CD14-positive monocyte (primary cell): ENCODE data around the gene STK33. TPM values are rescaled to one million over a fixed set of nuclear protein-coding genes. Genes with fewer than 3 reads are reported as not detected.

ENCODE experiments used
- DNase-seq, 3 donors: peaks; one replicate each; pipeline ENCODE4 v3.0.0-alpha.2; 2011 to 2022
- H2AFZ ChIP-seq: 2 replicates; pipeline ENCODE4 v1.6.0; 2012; ENCODE audit warnings: mild to moderate bottlenecking, low read depth, low read length, inconsistent platforms; ENCODE audit not compliant: insufficient read depth, poor library complexity, severe bottlenecking
- H3K27ac ChIP-seq, 2 donors: 1 replicate in 1 of 2; 2 replicates in 1 of 2; pipeline ENCODE4 v1.5.1; 2012 to 2013; ENCODE audit warnings: low read length in 2 of 2, control low read depth in 1 of 2, inconsistent platforms in 1 of 2, low read depth in 1 of 2, mild to moderate bottlenecking in 1 of 2
- H3K27me3 ChIP-seq, 2 donors: one replicate each; pipeline versions ENCODE4 v1.6.0 to v1.6.1; 2011 to 2013; ENCODE audit warnings: low read length in 2 of 2; ENCODE audit not compliant: control insufficient read depth in 2 of 2, insufficient read depth in 2 of 2
- H3K36me3 ChIP-seq, 2 donors: replicated peaks in 1 of 2; 1 replicate in 1 of 2; 2 replicates in 1 of 2; pipeline versions ENCODE4 v1.5.1 to v1.6.1; 2012 to 2013; ENCODE audit warnings: low read length in 2 of 2, control low read depth in 1 of 2, inconsistent platforms in 1 of 2, mild to moderate bottlenecking in 1 of 2; ENCODE audit not compliant: insufficient read depth in 2 of 2, control insufficient read depth in 1 of 2
- H3K4me1 ChIP-seq, 2 donors: 1 replicate in 1 of 2; 2 replicates in 1 of 2; pipeline versions ENCODE4 v1.5.1 to v1.6.1; 2012 to 2013; ENCODE audit warnings: low read length in 2 of 2, control low read depth in 1 of 2, inconsistent platforms in 1 of 2, mild to moderate bottlenecking in 1 of 2, moderate library complexity in 1 of 2; ENCODE audit not compliant: insufficient read depth in 2 of 2, control insufficient read depth in 1 of 2
- H3K4me2 ChIP-seq: replicated peaks from 2 replicates; pipeline ENCODE3; 2012; ENCODE audit warnings: low read length, moderate library complexity, mild to moderate bottlenecking; ENCODE audit not compliant: poor library complexity, severe bottlenecking; ENCODE audit errors: extremely low read depth
- H3K4me3 ChIP-seq, 3 experiments: fragments of 200-600 bp in 1 of 3; sonication (generic) in 1 of 3; replicated peaks in 1 of 3; 1 replicate in 2 of 3; 2 replicates in 1 of 3; pipeline ENCODE4 v1.5.1; 2011 to 2013; ENCODE audit warnings: low read length in 3 of 3, mild to moderate bottlenecking in 3 of 3, control low read depth in 2 of 3, low read depth in 2 of 3, inconsistent platforms in 1 of 3, moderate library complexity in 1 of 3
- H3K79me2 ChIP-seq: 2 replicates; pipeline ENCODE4 v1.6.0; 2012; ENCODE audit warnings: mild to moderate bottlenecking, control low read depth, inconsistent platforms, low read length, moderate library complexity; ENCODE audit not compliant: insufficient read depth
- H3K9ac ChIP-seq: 2 replicates; pipeline ENCODE4 v1.6.0; 2017; ENCODE audit warnings: low read length, mild to moderate bottlenecking; ENCODE audit not compliant: insufficient read depth, poor library complexity, severe bottlenecking
- H3K9me3 ChIP-seq, 2 donors: replicated peaks in 1 of 2; 1 replicate in 1 of 2; 2 replicates in 1 of 2; pipeline versions ENCODE4 v1.5.1 to v1.6.1; 2012 to 2013; ENCODE audit warnings: low read length in 2 of 2, control low read depth in 1 of 2; ENCODE audit not compliant: control insufficient read depth in 1 of 2, insufficient read depth in 1 of 2
- H4K20me1 ChIP-seq: 2 replicates; pipeline ENCODE4 v1.6.0; 2012; ENCODE audit warnings: mild to moderate bottlenecking, low read length, control low read depth, moderate library complexity; ENCODE audit not compliant: insufficient read depth
- H3K27ac Mint-ChIP-seq, 7 donors: one replicate each; pipeline ENCODE4 v1.8.0; 2020; ENCODE audit warnings: mild to moderate bottlenecking in 7 of 7, mixed read lengths in 7 of 7, moderate library complexity in 6 of 7, inconsistent platforms in 2 of 7
- H3K27me3 Mint-ChIP-seq, 3 donors: one replicate each; pipeline ENCODE4 v1.8.0; 2021 to 2022; ENCODE audit warnings: low read depth in 3 of 3, mild to moderate bottlenecking in 3 of 3, mixed read lengths in 3 of 3, moderate library complexity in 3 of 3, inconsistent platforms in 1 of 3
- H3K36me3 Mint-ChIP-seq, 2 donors: one replicate each; pipeline ENCODE4 v1.8.0; 2020; ENCODE audit warnings: mixed read lengths in 2 of 2, inconsistent platforms in 1 of 2, mild to moderate bottlenecking in 1 of 2
- H3K4me1 Mint-ChIP-seq: one replicate; pipeline ENCODE4 v1.8.0; 2020; ENCODE audit warnings: mild to moderate bottlenecking, mixed read lengths
- H3K4me3 Mint-ChIP-seq, 2 donors: one replicate each; pipeline ENCODE4 v1.8.0; 2020; ENCODE audit warnings: mild to moderate bottlenecking in 2 of 2, mixed read lengths in 2 of 2, moderate library complexity in 1 of 2
- H3K9me3 Mint-ChIP-seq, 7 donors: one replicate each; pipeline ENCODE4 v1.8.0; 2020 to 2022; ENCODE audit warnings: mixed read lengths in 7 of 7, mild to moderate bottlenecking in 6 of 7, moderate library complexity in 6 of 7, inconsistent platforms in 2 of 7
- WGBS: methylation state at CpG from one replicate; pipeline ENCODE4 v1.1.5; 2013; ENCODE audit warnings: missing lambda C conversion rate; ENCODE audit not compliant: insufficient coverage; 5-methylcytosine and 5-hydroxymethylcytosine counted together
- intact Hi-C, 2 donors: fragments of 100-400 bp; cut with micrococcal nuclease; formaldehyde crosslinking; loops; one replicate each; pipeline versions ENCODE4 v1.15.0 to v1.15.1; 2023
- polyA plus RNA-seq, 3 donors: library from polyadenylated mRNA; depleted of rRNA in 1 of 3; unstranded in 2 of 3; stranded (reverse) in 1 of 3; fragments of 300-500 nt in 2 of 3; fragments of >200 nt in 1 of 3; fragmentation: Illumina TruSeq in 2 of 3; gene quantifications; 1 replicate in 2 of 3; 2 replicates in 1 of 3; pipeline ENCODE4 v1.2.3, GENCODE V29; 2012 to 2021
- TF ChIP-seq, protein P1 (sequence below): fragments of 200-600 bp; IDR thresholded peaks from one replicate; pipeline ENCODE4 v1.8.0; 2022; ENCODE audit warnings: antibody characterized with exemption, mild to moderate bottlenecking

The STK33 gene
- polyA plus RNA-seq, 3 donors: not detected

DNA sequence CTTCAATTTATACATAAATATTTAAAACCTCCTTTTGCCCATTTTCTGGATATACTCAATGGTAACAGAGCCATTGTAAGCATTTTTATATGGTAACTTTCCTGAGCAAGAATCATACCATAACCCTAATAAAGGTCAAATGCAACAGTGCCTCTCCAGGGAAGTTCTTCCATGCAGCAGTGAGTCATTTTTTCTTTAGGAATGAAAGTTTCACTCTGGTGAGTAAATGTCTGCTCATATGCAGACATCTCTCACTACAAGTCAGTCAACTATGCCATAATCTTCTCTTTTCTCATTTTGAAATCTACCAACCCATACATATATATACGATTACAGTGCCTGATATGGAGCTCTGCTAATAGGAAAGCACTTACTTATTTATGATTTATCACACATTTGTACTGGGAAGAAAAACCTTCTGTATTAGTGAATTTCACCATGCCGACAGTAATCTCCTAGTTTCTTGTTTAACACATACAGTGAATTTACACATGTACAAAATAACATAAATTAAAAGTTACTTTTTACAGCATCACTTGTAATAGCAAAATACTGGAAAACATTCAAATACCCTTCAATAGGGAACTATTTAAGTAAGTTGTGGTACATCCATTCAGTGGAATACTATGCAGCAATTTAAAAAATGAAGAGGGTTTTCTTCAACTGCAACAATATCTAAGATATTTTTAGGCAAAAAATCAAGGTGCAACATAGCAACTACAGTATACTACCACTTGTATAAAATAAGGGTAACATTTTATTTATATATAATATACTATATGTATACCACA, 16.0 kb downstream of the STK33 start:
- Mint-ChIP-seq H3K4me3 (no peak overlapping the region), H3K9me3 (peaks cover 0 to 8% (median 0%) of the 10 kb centered on the region in 7 donors), H3K27ac (no peak overlapping the region), H3K36me3 (no peaks in the 10 kb centered on the region), H3K4me1 (no peaks in the 10 kb centered on the region), H3K27me3 (no peaks in the 10 kb centered on the region)
- Histone ChIP-seq H3K9ac (no peak overlapping the region), H3K27ac (no peak overlapping the region), H3K36me3 (no peaks in the 10 kb centered on the region), H3K9me3 (no peaks in the 10 kb centered on the region), H4K20me1 (no peaks in the 10 kb centered on the region), H3K4me2 (no peak overlapping the region), H3K4me3 (no peak overlapping the region), H3K4me1 (no peaks in the 10 kb centered on the region), H2AFZ (no peak overlapping the region), H3K27me3 (no peaks in the 10 kb centered on the region), H3K79me2 (no peaks in the 10 kb centered on the region)
- intact Hi-C loops: no loop called here
- no peak for DNase-seq
- TF ChIP-seq, protein P1, sequence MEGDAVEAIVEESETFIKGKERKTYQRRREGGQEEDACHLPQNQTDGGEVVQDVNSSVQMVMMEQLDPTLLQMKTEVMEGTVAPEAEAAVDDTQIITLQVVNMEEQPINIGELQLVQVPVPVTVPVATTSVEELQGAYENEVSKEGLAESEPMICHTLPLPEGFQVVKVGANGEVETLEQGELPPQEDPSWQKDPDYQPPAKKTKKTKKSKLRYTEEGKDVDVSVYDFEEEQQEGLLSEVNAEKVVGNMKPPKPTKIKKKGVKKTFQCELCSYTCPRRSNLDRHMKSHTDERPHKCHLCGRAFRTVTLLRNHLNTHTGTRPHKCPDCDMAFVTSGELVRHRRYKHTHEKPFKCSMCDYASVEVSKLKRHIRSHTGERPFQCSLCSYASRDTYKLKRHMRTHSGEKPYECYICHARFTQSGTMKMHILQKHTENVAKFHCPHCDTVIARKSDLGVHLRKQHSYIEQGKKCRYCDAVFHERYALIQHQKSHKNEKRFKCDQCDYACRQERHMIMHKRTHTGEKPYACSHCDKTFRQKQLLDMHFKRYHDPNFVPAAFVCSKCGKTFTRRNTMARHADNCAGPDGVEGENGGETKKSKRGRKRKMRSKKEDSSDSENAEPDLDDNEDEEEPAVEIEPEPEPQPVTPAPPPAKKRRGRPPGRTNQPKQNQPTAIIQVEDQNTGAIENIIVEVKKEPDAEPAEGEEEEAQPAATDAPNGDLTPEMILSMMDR: no peak
- 100% methylated on average over 1 of the region's 2 CpGs for WGBS

DNA sequence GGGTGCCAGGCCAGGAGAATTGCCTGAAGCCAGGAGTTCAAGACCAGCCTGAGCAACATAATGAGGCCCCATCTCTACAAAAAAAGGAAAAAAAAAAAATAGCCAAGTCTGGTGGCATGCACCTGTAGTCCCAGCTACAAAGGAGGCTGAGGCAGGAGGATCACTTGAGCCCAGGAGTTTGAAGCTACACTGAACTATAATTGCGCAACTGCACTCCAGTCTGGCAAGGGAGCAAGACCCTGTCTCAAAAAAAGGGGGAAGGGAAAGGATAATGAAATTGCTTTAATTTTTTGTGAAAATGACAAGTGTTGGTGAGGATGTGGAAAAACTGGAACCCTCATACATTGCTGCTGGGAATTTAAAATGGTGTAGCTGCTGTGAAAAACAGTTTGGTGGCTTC, 19.2 kb downstream of the STK33 start:
- no peaks in the 10 kb centered on the region for H3K79me2 ChIP-seq
- Mint-ChIP-seq H3K27ac (peak overlapping the region in 2 of 7 donors; percentile 39 to 70), H3K36me3 (no peaks in the 10 kb centered on the region), H3K27me3 (no peaks in the 10 kb centered on the region), H3K9me3 (peaks cover 0 to 3% (median 0%) of the 10 kb centered on the region in 7 donors), H3K4me1 (no peaks in the 10 kb centered on the region), H3K4me3 (peak overlapping the region in 1 of 2 donors; percentile 6)
- H3K4me2 ChIP-seq: no peak overlapping the region
- TF ChIP-seq, protein P1: no peak
- intact Hi-C loops: no loop called here
- H3K27ac ChIP-seq: no peak overlapping the region
- H3K4me3 ChIP-seq: no peak overlapping the region
- DNase-seq: no peak
- H3K36me3 ChIP-seq: no peaks in the 10 kb centered on the region
- H3K4me1 ChIP-seq: no peaks in the 10 kb centered on the region
- 89% methylated on average over 1 of the region's 1 CpG for WGBS
- H3K27me3 ChIP-seq: no peaks in the 10 kb centered on the region
- H3K9me3 ChIP-seq: no peaks in the 10 kb centered on the region
- no peak overlapping the region for H3K9ac ChIP-seq
- H2AFZ ChIP-seq: no peak overlapping the region
- H4K20me1 ChIP-seq: no peaks in the 10 kb centered on the region
